HEK293 (cell line): ENCODE results near the gene TCF7L2.

ENCODE experiments used
- CTCF ChIP-seq: fragments of 450-650 bp; formaldehyde crosslinking; IDR thresholded peaks from 2 replicates; pipeline ENCODE4 v1.5.1; 2016; ENCODE audit warnings: missing biosample characterization, missing genetic modification characterization
- ZNF354C ChIP-seq: fragments of 450-650 bp; formaldehyde crosslinking; IDR thresholded peaks from 2 replicates; pipeline ENCODE4 v1.5.1; 2016; ENCODE audit warnings: missing biosample characterization, missing genetic modification characterization, low read depth, borderline replicate concordance
- ZNF37A ChIP-seq: fragments of 450-650 bp; IDR thresholded peaks from 2 replicates; pipeline ENCODE4 v1.5.1; 2018; ENCODE audit warnings: missing biosample characterization, missing genetic modification characterization
- ZNF639 ChIP-seq: fragments of 450-650 bp; formaldehyde crosslinking; IDR thresholded peaks from 2 replicates; pipeline ENCODE4 v1.5.1; 2016; ENCODE audit warnings: missing biosample characterization, missing genetic modification characterization

- TF ChIP-seq ZNF354C (tag by site-specific recombination) (no peak), CTCF (tag by site-specific recombination) (no peak), ZNF639 (tag by site-specific recombination) (no peak), ZNF37A (tag by site-specific recombination) (no peak)
Observed at GRCh38 chr10:113047151-113047550, 97.1 kb downstream of the TCF7L2 start.
